GM23338 (cell line): ENCODE measurements around the gene PGLYRP2. TPM values are rescaled to one million over a fixed set of nuclear protein-coding genes. Genes with fewer than 3 reads are reported as not detected.

Experiments used
- ATAC-seq: fragments of 200-7000 bp; cut with Tn5 transposase; 3 replicates; pipeline ENCODE4 v1.9.1; 2020
- DNase-seq: peaks from one replicate; pipeline ENCODE4 v3.0.0-alpha.2; 2015; ENCODE audit warnings: low spot score
- H2AFZ ChIP-seq: fragments of 200-600 bp; sonication (generic); 2 replicates; pipeline ENCODE4 v1.8.0; 2016; ENCODE audit warnings: antibody characterized with exemption, mild to moderate bottlenecking, moderate library complexity
- H3F3A ChIP-seq: fragments of 200-600 bp; sonication (generic); replicated peaks from 2 replicates; pipeline ENCODE4 v1.8.0; 2017; ENCODE audit warnings: antibody characterized with exemption, mixed run types, low read depth
- H3K27ac ChIP-seq: fragments of 200-600 bp; sonication (generic); 2 replicates; pipeline ENCODE4 v1.6.1; 2016; ENCODE audit warnings: low read depth
- H3K27me3 ChIP-seq: fragments of 200-600 bp; sonication (generic); 2 replicates; pipeline ENCODE4 v1.8.0; 2016; ENCODE audit warnings: mild to moderate bottlenecking, mixed run types, moderate library complexity; ENCODE audit not compliant: insufficient read depth
- H3K36me3 ChIP-seq: fragments of 200-600 bp; sonication (generic); 2 replicates; pipeline ENCODE4 v1.8.0; 2016; ENCODE audit warnings: mild to moderate bottlenecking; ENCODE audit not compliant: insufficient read depth
- H3K4me1 ChIP-seq: fragments of 200-600 bp; sonication (generic); 2 replicates; pipeline ENCODE4 v1.8.0; 2016; ENCODE audit warnings: mild to moderate bottlenecking, moderate library complexity; ENCODE audit not compliant: insufficient read depth
- H3K4me2 ChIP-seq: fragments of 200-600 bp; sonication (generic); 2 replicates; pipeline ENCODE4 v1.7.1; 2017; ENCODE audit warnings: mixed run types
- H3K4me3 ChIP-seq: fragments of 200-600 bp; sonication (generic); 2 replicates; pipeline ENCODE4 v1.6.1; 2016; ENCODE audit warnings: mixed run types
- H3K79me2 ChIP-seq: fragments of 200-600 bp; sonication (generic); replicated peaks from 2 replicates; pipeline ENCODE4 v1.8.0; 2017; ENCODE audit warnings: mild to moderate bottlenecking; ENCODE audit not compliant: insufficient read depth
- H3K9me2 ChIP-seq: fragments of 200-600 bp; sonication (generic); 2 replicates; pipeline ENCODE4 v1.8.0; 2017; ENCODE audit not compliant: insufficient read depth
- H4K20me1 ChIP-seq: fragments of 200-600 bp; sonication (generic); replicated peaks from 2 replicates; pipeline ENCODE4 v1.8.0; 2017; ENCODE audit warnings: mild to moderate bottlenecking; ENCODE audit not compliant: insufficient read depth
- H3K27ac Mint-ChIP-seq: 2 replicates; pipeline ENCODE4 v1.8.0; 2020; ENCODE audit warnings: inconsistent platforms, mild to moderate bottlenecking, moderate library complexity, mixed read lengths
- H3K27me3 Mint-ChIP-seq: 3 replicates; pipeline ENCODE4 v1.8.0; 2022; ENCODE audit warnings: low read depth, mild to moderate bottlenecking, moderate library complexity, mixed read lengths, inconsistent platforms; ENCODE audit not compliant: insufficient read depth, poor library complexity
- H3K36me3 Mint-ChIP-seq: 3 replicates; pipeline ENCODE4 v1.8.0; 2021; ENCODE audit warnings: low read depth, mild to moderate bottlenecking, inconsistent platforms, moderate library complexity, mixed read lengths
- H3K4me1 Mint-ChIP-seq: 3 replicates; pipeline ENCODE4 v1.8.0; 2020; ENCODE audit warnings: mild to moderate bottlenecking, inconsistent platforms, mixed read lengths
- H3K4me3 Mint-ChIP-seq: 3 replicates; pipeline ENCODE4 v1.8.0; 2021; ENCODE audit warnings: moderate library complexity, mild to moderate bottlenecking, inconsistent platforms, mixed read lengths
- H3K9me3 Mint-ChIP-seq: 3 replicates; pipeline ENCODE4 v1.8.0; 2020; ENCODE audit warnings: moderate library complexity, mild to moderate bottlenecking, inconsistent platforms, mixed read lengths
- CTCF ChIP-seq, 2 experiments: fragments of 200-600 bp in 1 of 2; sonication (generic) in 1 of 2; conservative IDR thresholded peaks; 2 replicates each; pipeline versions ENCODE4 v1.5.1 to v1.6.1; 2016 to 2017; ENCODE audit warnings: antibody characterized with exemption in 2 of 2, low read depth in 2 of 2, mild to moderate bottlenecking in 2 of 2, moderate library complexity in 1 of 2
- ETS1 ChIP-seq: IDR thresholded peaks from 2 replicates; pipeline ENCODE4 v1.6.1; 2016; ENCODE audit warnings: antibody characterized with exemption
- EZH2phosphoT487 ChIP-seq: fragments of 200-600 bp; sonication (generic); IDR thresholded peaks from one replicate; pipeline ENCODE4 v1.8.1; 2018; ENCODE audit warnings: antibody characterized with exemption; ENCODE audit not compliant: unreplicated experiment
- NANOG ChIP-seq: IDR thresholded peaks from 2 replicates; pipeline ENCODE4 v1.6.1; 2016; ENCODE audit warnings: antibody characterized with exemption, borderline replicate concordance
- POLR2AphosphoS5 ChIP-seq: IDR thresholded peaks from 2 replicates; pipeline ENCODE4 v1.6.1; 2016; ENCODE audit warnings: antibody characterized with exemption, low read depth
- REST ChIP-seq: IDR thresholded peaks from one replicate; pipeline ENCODE4 v1.6.1; 2018; ENCODE audit warnings: antibody characterized with exemption; ENCODE audit not compliant: unreplicated experiment
- STAT1 ChIP-seq: IDR thresholded peaks from one replicate; pipeline ENCODE4 v1.6.1; 2016; ENCODE audit warnings: antibody characterized with exemption; ENCODE audit not compliant: unreplicated experiment
- ZNF331 ChIP-seq: fragments of 250-450 bp; sonication (Bioruptor Pico); IDR thresholded peaks from 2 replicates; pipeline ENCODE4 v1.5.0; 2020; ENCODE audit warnings: low read depth, mild to moderate bottlenecking, moderate library complexity
- polyA plus RNA-seq: library from polyadenylated mRNA; unstranded; fragments of >200 nt; fragmentation: Nextera tagmentation; extraction: Ambion mirVana; gene quantifications from 2 replicates; pipeline ENCODE4 v1.2.1, GENCODE V29; 2016
- total RNA-seq: library from RNA; depleted of rRNA; stranded (reverse); fragments of >200 nt; shearing (Covaris generic); gene quantifications from 2 replicates; pipeline ENCODE4 v1.2.3, GENCODE V29; 2014

PGLYRP2 gene
- total and polyA plus RNA-seq, 2 experiments from 2014 or later = not detected

- no peaks in the 10 kb centered on the region for H3K4me1 Mint-ChIP-seq
- Histone ChIP-seq H3K79me2 (no peaks in the 10 kb centered on the region), H2AFZ (no peak overlapping the region), H3K4me2 (no peak overlapping the region), H3F3A (no peaks in the 10 kb centered on the region), H3K4me1 (no peaks in the 10 kb centered on the region), H3K27me3 (no peaks in the 10 kb centered on the region), H3K9me2 (no peaks in the 10 kb centered on the region), H3K4me3 (no peak overlapping the region), H4K20me1 (no peaks in the 10 kb centered on the region), H3K36me3 (no peaks in the 10 kb centered on the region), H3K27ac (no peak overlapping the region)
- peaks cover 22% of the 10 kb centered on the region for H3K36me3 Mint-ChIP-seq
- no peak for ATAC-seq
- no peak overlapping the region for H3K4me3 Mint-ChIP-seq
- no peak overlapping the region for H3K27ac Mint-ChIP-seq
- DNase-seq = no peak
- no peak for TF ChIP-seq EZH2phosphoT487
- H3K9me3 Mint-ChIP-seq = peaks cover 68% of the 10 kb centered on the region
- no peaks in the 10 kb centered on the region for H3K27me3 Mint-ChIP-seq
Measured at GRCh38 chr19:15488489-15489226, 9.4 kb upstream of the PGLYRP2 start.

GRCh38 chr19:15487038-15487437 lies 7.7 kb upstream of the PGLYRP2 start:
- Histone ChIP-seq H3K27ac (no peak overlapping the region), H3K27me3 (no peaks in the 10 kb centered on the region), H3K9me2 (no peaks in the 10 kb centered on the region), H3K4me1 (no peaks in the 10 kb centered on the region), H3K79me2 (no peaks in the 10 kb centered on the region), H3K4me3 (no peak overlapping the region), H2AFZ (no peak overlapping the region), H3K4me2 (no peak overlapping the region), H3F3A (no peaks in the 10 kb centered on the region), H3K36me3 (no peaks in the 10 kb centered on the region), H4K20me1 (no peaks in the 10 kb centered on the region)
- Mint-ChIP-seq H3K27ac (no peak overlapping the region), H3K27me3 (peaks cover 2% of the 10 kb centered on the region), H3K36me3 (peaks cover 22% of the 10 kb centered on the region), H3K9me3 (peaks cover 71% of the 10 kb centered on the region), H3K4me3 (no peak overlapping the region), H3K4me1 (no peaks in the 10 kb centered on the region)
- ATAC-seq (no peak), DNase-seq (no peak)
- TF ChIP-seq ZNF331 (CRISPR knock-in tag) (no peak), REST (no peak), ETS1 (no peak), STAT1 (no peak), POLR2AphosphoS5 (no peak), NANOG (no peak), CTCF (conservative IDR thresholded peaks at IDR 0.05; ENCODE audit: low read depth in 2 of 2) (no peak), EZH2phosphoT487 (no peak)
